NCI-H2227 (cell line): Measurements from ENCODE around the gene TRIOBP.

Experiments
- DNase-seq: peaks from one replicate; lab custom pipeline; 2025; ENCODE audit not compliant: unreplicated experiment; lab: John Stamatoyannopoulos, UW

Gene TRIOBP

DNA sequence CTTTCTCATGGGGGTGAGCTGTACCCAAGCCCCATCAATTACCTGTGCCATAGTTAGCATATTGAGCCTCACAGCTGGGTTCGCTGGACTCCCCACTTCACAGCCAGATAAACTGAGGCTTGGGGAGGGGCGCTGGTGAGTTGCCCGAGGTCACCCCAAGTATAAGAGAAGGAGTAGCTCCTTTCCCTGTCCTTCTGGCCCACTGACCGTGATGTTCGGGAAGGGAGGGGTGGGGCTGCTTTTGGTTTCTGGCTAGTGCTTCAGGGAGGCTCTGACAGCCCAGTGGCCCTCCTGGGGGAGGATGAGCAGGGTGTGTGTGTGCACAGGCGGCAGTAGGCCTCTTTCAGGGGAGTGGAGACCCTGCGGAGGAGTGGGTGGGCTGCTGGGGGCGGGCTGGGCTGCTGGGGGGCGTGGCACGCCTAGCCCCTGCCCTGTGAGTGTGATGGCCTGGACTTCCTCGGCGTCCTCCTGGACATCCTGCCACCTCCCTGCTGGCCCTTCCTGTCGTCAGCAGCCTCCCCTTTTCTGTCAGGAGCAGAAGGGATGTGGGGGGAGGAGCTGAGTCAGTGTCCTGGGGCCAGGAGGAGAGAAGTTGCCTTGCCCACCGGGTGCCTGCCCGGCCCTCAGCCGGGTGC, 50.3 kb downstream of the TRIOBP start:
- no peak for DNase-seq

DNA sequence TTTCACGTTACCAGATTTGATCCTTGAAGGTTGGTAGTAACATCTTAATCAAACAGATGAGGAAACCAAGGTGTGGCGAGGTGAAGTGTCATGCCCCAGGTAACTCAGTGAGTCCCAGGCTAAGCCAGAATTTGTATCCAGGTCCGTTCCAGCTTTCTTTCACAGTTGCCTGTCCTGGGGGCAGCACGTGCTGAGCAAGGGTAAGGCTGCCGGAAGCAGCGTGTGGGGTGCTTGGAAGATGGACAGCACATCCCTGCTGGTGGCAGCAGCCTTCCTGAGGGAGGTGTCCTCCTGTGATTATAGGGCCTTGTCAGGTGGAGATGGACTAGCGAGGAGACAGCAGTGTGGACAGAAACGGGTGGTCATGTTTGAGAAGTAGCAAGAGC, 50.9 kb downstream of the TRIOBP start:
- no peak for DNase-seq

- DNase-seq = no peak
These were observed 51.8 kb downstream of the TRIOBP start for GRCh38 chr22:37748659-37749058.

GRCh38 chr22:37749226-37749625, 52.4 kb downstream of the TRIOBP start:
- no peak for DNase-seq

DNA sequence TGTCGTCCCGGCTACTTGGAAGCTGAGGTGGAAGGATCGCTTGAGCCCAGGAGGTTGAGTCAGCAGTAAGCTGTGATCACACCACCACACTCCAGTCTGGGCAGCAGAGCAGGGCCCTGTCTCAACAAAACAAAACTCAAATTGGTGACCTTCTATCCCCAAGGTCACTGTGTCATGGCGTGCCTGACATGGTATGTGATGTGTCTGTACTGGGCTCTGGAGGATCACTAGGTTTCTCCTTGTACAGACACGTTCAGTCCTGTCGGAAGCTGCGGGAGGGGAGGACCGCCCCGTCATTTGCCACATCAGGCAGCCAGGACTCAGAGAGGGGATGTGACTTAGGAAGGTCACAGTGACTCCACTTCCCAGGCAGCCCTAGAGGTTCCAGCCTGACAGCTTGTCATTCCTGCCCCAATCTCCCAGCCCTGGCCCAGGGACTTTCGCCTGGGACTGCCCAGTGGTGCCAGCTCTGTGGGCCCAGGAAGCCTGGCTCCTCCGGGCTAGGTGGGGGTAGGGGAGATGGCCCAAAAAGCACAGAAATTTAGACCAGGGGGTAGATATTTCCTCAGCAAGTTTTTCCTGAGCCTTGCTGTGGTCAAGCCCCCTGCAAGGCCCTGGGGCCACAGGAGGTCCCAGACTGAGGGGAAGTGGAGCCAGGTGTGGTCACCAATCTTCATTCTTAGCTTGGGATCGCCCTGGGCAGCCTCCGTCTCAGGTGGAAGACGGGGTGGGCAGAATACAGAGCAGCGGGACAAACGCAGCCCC, 53.2 kb downstream of the TRIOBP start:
- DNase-seq = no peak

DNA sequence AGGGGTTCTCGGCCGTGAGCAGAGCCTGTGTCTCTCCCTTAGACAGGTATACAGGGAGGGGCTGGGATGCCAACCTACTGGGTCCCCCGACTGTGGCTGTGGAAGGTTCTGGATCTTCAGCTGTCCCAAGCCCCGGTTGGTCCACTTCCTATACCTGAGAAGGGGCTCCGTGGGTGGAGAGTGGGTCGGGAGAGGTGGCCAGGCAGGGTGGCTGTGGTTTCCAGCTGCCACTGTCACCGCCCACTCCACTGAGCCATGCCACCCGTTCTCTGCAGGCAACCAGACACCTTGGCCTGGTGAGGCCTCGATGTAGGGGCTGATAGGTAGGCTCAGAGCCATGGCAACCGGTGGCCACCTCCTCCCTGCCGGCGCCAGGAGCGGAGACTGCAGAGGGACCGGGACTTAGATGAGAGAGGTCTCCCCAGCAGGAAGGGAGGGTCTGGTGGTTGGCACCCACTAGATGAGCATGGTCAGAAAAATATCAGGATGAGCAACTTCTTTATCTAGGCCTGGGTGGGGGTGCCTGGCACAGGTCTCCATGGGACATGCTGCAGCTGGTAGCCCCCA, 53.8 kb downstream of the TRIOBP start:
- no peak for DNase-seq

- DNase-seq = no peak
These were observed 54.8 kb downstream of the TRIOBP start for GRCh38 chr22:37751449-37752188.

DNA sequence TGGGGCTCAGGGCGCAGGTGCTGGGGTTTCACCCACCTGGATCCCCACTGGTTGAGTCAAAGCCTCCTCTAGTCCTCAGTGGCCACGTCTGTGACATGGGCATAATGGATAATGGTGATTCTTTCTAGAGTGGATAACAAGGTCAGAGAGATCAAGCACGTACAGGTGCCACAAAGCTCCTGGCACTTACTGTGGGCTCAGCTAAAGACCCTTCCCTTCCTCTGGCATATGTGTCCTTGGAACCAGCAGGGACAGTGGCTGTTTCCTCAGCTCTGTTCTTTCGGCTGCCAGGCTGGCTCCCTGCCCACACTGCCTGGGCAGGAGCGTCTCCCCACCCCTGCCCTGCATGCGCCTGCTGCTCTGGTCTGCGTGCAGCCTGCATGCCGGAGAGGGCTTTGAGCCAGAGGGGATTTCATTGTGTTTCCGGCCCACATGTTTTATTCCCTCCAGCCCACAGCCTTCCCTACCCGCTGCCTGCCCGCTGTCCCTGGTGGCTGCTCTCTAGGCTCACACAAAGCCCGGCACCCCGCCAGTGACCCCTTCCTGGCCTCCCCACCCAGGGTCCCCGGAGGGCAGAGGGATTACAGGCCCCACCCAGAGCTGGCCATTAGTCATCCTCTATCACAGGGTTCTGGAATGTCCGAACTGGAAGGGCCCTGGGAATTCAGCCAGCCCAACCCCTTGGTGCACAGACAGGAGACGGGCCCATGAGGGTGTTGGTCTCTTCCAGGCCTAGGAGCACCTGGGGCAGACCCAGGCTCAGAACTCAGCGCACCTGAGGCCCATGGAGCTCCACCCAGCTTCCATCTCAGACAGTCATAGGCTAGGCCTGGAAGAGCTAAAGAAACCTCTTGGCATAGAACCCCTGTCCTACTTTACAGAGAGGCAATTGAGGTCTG, 55.6 kb downstream of the TRIOBP start:
- DNase-seq = no peak

DNA sequence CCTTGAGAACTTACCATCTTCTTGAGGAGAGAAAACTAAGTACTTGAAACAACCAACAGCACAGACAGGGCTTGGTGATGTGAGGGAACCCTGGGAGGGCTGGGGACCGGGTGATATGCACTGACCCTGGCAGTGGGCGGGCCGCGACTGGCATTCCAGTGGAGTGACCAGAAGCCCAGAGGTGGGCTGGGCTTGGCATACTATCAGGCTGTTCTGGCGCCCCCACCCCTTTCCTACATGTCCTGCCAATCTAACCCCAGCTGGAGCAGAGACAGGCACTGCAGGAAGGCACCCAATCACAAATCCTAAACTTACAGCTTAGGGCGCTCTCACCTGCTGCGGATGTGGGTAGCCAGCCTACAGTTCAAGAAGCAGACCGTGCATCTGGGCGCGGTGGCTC, 56.9 kb downstream of the TRIOBP start:
- DNase-seq = no peak

DNA sequence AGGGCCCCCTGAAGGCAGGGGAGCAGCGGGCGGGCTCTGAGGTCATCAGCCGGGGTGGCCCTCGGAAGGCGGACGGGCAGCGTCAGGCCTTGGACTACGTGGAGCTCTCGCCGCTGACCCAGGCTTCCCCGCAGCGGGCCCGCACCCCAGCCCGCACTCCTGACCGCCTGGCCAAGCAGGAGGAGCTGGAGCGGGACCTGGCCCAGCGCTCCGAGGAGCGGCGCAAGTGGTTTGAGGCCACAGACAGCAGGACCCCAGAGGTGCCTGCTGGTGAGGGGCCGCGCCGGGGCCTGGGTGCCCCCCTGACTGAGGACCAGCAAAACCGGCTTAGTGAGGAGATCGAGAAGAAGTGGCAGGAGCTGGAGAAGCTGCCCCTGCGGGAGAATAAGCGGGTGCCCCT, 60.8 kb downstream of the TRIOBP start:
- no peak for DNase-seq

DNA sequence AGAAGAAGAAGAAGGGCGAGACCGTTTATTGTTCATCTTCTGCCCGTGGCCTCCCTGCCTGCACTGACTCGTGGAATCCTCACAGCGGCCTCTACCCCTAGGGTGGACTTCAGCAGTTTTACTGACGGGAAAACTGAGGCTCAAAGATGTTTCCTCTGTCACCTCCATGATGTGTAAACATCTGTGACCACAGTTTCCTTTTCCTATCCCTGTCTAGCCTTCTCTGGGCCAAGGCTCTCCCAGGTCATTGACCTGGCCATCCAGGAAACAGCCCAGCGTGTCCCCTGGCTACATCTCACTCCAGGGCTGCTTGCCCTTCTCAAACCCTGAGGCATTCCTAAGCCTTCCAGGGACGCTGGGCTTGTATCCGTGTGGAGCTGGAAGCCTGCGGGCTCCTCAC, 61.8 kb downstream of the TRIOBP start:
- no peak for DNase-seq

DNA sequence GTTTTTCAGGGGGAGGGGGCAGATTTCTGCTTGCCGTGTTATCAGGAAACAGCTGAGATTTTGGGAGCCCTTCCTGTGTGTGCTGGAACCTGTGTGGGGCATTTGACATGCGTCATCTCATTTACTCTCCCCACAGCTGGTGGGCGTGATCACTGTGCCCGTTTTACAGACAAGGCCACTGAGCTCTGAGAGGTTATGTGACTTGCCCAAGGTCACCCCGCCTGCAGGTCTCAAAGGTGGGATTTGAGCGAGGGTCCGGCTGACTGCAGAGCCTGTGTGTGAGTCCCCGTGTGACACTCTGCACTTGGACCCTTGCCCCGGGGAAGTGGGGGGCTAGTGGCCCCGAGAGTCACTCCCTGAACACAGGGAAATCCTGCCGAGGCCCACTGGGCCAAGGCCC, 62.4 kb downstream of the TRIOBP start:
- no peak for DNase-seq

DNA sequence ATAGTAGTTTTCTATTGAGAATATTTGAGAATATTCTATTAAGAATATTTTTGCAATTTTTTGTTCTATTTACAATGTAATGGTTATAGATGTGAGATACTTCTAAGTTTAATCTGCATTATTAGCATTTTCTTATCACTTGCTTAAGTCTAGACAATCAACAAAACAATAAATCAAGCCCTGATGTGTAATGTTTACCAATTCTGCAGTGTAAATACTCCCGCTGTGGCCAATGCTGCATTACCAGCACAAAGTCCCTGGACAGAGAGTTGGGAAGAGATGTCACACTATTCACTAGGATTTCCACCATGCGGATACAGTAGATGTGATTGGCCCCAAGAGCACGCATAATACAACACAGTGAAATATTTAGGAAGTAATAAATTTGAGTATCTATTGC, 63.3 kb downstream of the TRIOBP start:
- DNase-seq = no peak

DNA sequence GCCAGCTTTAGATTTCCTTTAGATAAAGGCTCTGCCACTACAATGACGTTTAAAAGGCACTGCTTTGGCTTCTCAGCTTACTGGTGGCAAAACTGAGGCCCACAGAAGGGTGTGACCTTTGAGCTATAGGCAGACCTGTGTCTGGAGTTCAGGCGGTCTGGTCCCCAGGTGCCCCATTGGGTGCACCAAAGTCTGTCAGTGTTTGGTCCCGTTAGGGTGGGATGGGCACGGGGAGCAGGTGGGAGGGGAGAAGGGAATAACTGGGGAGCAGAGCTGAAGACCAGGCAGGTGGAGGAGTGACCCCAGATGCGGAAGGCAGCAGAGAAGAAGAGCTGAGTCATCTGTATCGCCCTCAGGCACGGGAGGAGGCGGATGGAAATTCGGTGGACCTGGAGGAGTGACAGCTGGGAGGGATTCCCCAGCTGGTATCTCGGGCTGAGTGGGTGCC, 65.6 kb downstream of the TRIOBP start:
- no peak for DNase-seq

- DNase-seq = no peak
These were observed 66.2 kb downstream of the TRIOBP start for GRCh38 chr22:37763012-37763411.

DNA sequence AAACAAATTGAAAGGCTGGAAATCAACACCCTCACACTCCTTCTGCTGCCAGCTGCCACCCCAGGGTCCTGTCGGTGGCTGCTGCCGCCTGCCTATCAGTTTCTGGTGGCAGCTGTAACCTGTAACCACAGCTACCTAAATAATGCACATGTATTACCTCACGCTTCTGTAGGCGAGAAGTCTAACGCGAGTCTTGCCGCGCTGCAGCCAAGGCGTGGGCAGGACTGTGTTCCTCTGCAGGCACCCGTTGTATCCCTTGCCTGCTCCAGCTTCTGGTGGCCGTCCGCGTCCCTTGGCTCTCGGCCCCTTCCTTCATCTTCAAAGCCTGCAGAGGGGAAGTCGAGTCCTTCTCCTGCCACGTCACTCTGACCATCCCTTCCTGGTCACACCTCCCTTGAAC, 66.8 kb downstream of the TRIOBP start:
- DNase-seq = no peak

- DNase-seq = no peak
These were observed 67.8 kb downstream of the TRIOBP start for GRCh38 chr22:37764622-37765021.

DNA sequence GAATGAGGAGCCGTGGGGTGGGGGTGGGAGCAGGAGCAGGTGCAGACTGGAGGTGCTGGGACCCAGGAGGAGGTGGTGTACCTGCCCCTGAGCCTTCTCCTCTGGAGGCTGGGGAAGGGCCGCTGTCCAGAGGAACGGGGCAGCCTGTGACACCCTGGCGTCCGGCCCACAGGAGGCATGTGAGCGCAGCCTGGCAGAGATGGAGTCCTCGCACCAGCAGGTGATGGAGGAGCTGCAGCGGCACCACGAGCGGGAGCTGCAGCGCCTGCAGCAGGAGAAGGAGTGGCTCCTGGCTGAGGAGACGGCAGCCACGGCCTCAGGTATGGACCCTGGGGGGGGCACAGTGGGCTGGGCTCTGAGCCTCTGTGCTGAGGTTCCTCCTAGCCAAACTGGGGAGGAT, 68.7 kb downstream of the TRIOBP start:
- DNase-seq = no peak

GRCh38 chr22:37765953-37766576, 69.2 kb downstream of the TRIOBP start:
- DNase-seq = no peak

GRCh38 chr22:37768273-37768672, 71.4 kb downstream of the TRIOBP start:
- DNase-seq = no peak
